HepG2 (cell line): ENCODE results near the gene SLC13A3. TPM values are rescaled to one million over a fixed set of nuclear protein-coding genes. Genes with fewer than 3 reads are reported as not detected.

Experiments used
- FOXJ3 ChIP-seq: sonication (generic); formaldehyde crosslinking; IDR thresholded peaks from 2 replicates; pipeline ENCODE4 v1.4.0; 2020; ENCODE audit warnings: missing genetic modification reagents, mild to moderate bottlenecking, borderline replicate concordance
- IRF2 ChIP-seq: IDR thresholded peaks from 2 replicates; pipeline ENCODE4 v1.6.1; 2018; ENCODE audit warnings: missing genetic modification reagents, missing compliant biosample characterization
- KAT8 ChIP-seq: IDR thresholded peaks from 2 replicates; pipeline ENCODE4 v1.6.1; 2016; ENCODE audit warnings: missing genetic modification reagents, missing compliant biosample characterization
- MTF1 ChIP-seq: sonication (generic); formaldehyde crosslinking; IDR thresholded peaks from 2 replicates; pipeline ENCODE4 v1.5.0; 2020; ENCODE audit warnings: missing genetic modification reagents
- NR3C1 ChIP-seq: sonication (generic); formaldehyde crosslinking; IDR thresholded peaks from 2 replicates; pipeline ENCODE4 v1.4.0; 2020; ENCODE audit warnings: missing genetic modification reagents
- TBX2 ChIP-seq: sonication (generic); formaldehyde crosslinking; IDR thresholded peaks from 2 replicates; pipeline ENCODE4 v1.5.0; 2020; ENCODE audit warnings: missing genetic modification reagents, mild to moderate bottlenecking, borderline replicate concordance
- ZBTB33 ChIP-seq: sonication (generic); formaldehyde crosslinking; IDR thresholded peaks from 2 replicates; pipeline ENCODE4 v1.4.0; 2020; ENCODE audit warnings: missing genetic modification reagents
- ZNF142 ChIP-seq: sonication (generic); formaldehyde crosslinking; IDR thresholded peaks from 2 replicates; pipeline ENCODE4 v1.4.0; 2020; ENCODE audit warnings: missing genetic modification reagents
- ZNF354B ChIP-seq: sonication (generic); formaldehyde crosslinking; IDR thresholded peaks from 2 replicates; pipeline ENCODE4 v1.8.0; 2022; ENCODE audit warnings: mild to moderate bottlenecking, missing genetic modification reagents
- ZNF746 ChIP-seq: sonication (generic); formaldehyde crosslinking; IDR thresholded peaks from 2 replicates; pipeline ENCODE4 v1.8.0; 2022; ENCODE audit warnings: mild to moderate bottlenecking, missing genetic modification reagents
- ZNF839 ChIP-seq: sonication (generic); formaldehyde crosslinking; IDR thresholded peaks from 2 replicates; pipeline ENCODE4 v1.4.0; 2020; ENCODE audit warnings: missing genetic modification reagents, mild to moderate bottlenecking, borderline replicate concordance
- polyA plus RNA-seq, 8 experiments: library from polyadenylated mRNA; depleted of rRNA in 3 of 8; stranded (reverse) in 7 of 8; unstranded in 1 of 8; fragments of >200 nt; fragmentation: Illumina TruSeq in 4 of 8; extraction: Trizol in 4 of 8; gene quantifications; 2 replicates each; pipeline versions ENCODE4 v1.2.1 to v1.2.3, GENCODE V29; 2011 to 2016; ENCODE audit warnings: low read depth in 4 of 8, missing spikeins in 1 of 8, mixed read lengths in 1 of 8; ENCODE audit not compliant: insufficient read depth in 1 of 8
- total RNA-seq, 5 experiments: library from RNA; depleted of rRNA; stranded (reverse); fragments of >200 nt; fragmentation: Illumina TruSeq; extraction: Trizol; gene quantifications; 2 replicates each; pipeline ENCODE4 v1.2.3, GENCODE V29; 2016; ENCODE audit warnings: low read depth in 1 of 5
- TF ChIP-seq, protein P1 (sequence below): sonication (generic); formaldehyde crosslinking; IDR thresholded peaks from 2 replicates; pipeline ENCODE4 v1.4.0; 2020; ENCODE audit warnings: missing genetic modification reagents

SLC13A3 gene
- total and polyA plus RNA-seq, 2 of the 13 experiments (the other 11 are each of a cell fraction or from before 2014, with no cell fraction given): 66.5 to 76.0 TPM

DNA sequence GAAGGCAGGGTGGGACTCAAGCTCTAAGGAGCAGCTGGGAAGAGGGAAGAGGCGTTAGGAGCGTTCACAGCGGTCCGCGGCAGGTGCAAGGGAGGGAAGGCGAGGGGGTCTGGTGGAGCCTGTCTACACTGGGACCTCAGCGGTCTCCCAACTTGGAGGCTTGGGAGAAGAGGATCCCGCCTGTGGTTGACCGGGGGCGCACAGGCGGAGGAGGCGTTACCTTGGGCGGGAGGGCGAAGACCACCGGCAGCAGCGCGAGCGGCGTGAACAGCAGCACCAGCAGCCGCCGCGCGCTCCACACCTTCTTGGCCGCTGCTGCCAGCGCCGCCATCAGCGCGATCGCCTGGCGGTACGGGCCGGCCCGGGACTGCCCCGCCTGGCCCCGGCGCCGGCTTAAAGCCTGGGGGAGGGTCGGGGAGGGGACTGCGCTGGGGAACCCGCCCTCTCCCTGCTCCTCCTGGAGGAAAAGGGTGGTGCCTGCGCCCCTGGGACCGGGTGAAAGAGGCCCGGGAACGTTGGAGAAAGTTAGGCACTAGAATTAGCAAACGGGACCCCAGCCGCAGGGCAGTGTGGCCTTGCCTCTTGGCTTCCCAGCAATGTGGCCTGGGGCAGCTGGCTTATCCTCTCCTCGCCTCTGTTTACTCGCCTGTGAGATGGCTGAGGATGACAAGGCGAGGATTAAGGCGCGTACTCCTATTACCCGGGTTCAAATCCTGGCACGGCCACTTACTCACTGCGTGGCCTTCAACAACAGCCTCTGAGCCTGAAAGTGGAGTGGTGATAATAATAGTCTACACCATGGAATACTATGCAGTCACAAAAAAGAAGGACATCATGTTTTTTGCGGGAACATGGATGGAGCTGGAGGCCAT, at the start of gene SLC13A3 (continued):
- TF ChIP-seq KAT8 (CRISPR knock-in tag): 0 out of 2 replicates have a peak, but pooled peaks have one; percentile 48
- TF ChIP-seq ZNF746: peak; percentile 56; the same call in 1 of the 2 replicates
- TF ChIP-seq ZNF354B (CRISPR knock-in tag): peak; percentile 96; the same call in 1 of the 2 replicates
- TF ChIP-seq NR3C1: 0 out of 2 replicates have a peak, but pooled peaks have one; percentile 38
- peak; percentile 87; the same call in 1 of the 2 replicates for TF ChIP-seq ZNF142 (CRISPR knock-in tag)
- peak; percentile 80; the same call in 1 of the 2 replicates for TF ChIP-seq ZNF839 (CRISPR knock-in tag)
- TF ChIP-seq, protein P1, sequence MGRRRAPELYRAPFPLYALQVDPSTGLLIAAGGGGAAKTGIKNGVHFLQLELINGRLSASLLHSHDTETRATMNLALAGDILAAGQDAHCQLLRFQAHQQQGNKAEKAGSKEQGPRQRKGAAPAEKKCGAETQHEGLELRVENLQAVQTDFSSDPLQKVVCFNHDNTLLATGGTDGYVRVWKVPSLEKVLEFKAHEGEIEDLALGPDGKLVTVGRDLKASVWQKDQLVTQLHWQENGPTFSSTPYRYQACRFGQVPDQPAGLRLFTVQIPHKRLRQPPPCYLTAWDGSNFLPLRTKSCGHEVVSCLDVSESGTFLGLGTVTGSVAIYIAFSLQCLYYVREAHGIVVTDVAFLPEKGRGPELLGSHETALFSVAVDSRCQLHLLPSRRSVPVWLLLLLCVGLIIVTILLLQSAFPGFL (CRISPR knock-in tag): peak; percentile 71; the same call in 1 of the 2 replicates
- TF ChIP-seq MTF1 (CRISPR knock-in tag): no peak
- peak; percentile 92 for TF ChIP-seq TBX2
- TF ChIP-seq ZBTB33: peak; percentile 83
- TF ChIP-seq IRF2: peak; percentile 51
- TF ChIP-seq FOXJ3 (CRISPR knock-in tag): peak; percentile 44
